DND-41 (cell line): ENCODE data around the gene LRRC31.

Experiments
- ATAC-seq: fragments of 200-7000 bp; cut with Tn5 transposase; 3 replicates; pipeline ENCODE4 v1.9.1; 2021; ENCODE audit warnings: low read depth; ENCODE audit not compliant: insufficient read depth
- DNase-seq: peaks from one replicate; pipeline ENCODE4 v3.0.0-alpha.2; 2020
- H2AFZ ChIP-seq: 2 replicates; pipeline ENCODE4 v1.6.0; 2012; ENCODE audit warnings: low read depth, low read length
- H3K27ac ChIP-seq: 2 replicates; pipeline ENCODE4 v1.5.1; 2012; ENCODE audit warnings: low read length, inconsistent platforms
- H3K27me3 ChIP-seq: fragments of 200-600 bp; sonication (generic); 2 replicates; pipeline ENCODE4 v1.6.0; 2012; ENCODE audit warnings: low read length, mild to moderate bottlenecking, inconsistent platforms; ENCODE audit not compliant: insufficient read depth, poor library complexity
- H3K36me3 ChIP-seq: 2 replicates; pipeline ENCODE4 v1.5.1; 2012; ENCODE audit warnings: low read length, inconsistent platforms; ENCODE audit not compliant: insufficient read depth
- H3K4me1 ChIP-seq: 2 replicates; pipeline ENCODE4 v1.5.1; 2012; ENCODE audit warnings: mild to moderate bottlenecking, low read length; ENCODE audit not compliant: insufficient read depth
- H3K4me2 ChIP-seq: 2 replicates; pipeline ENCODE4 v1.6.0; 2012; ENCODE audit warnings: mild to moderate bottlenecking, moderate library complexity, low read length, inconsistent platforms; ENCODE audit not compliant: insufficient read depth
- H3K4me3 ChIP-seq, 2 experiments: fragments of 200-600 bp in 1 of 2; shearing (Covaris generic) in 1 of 2; 2 replicates each; pipeline ENCODE4 v1.5.1; 2012 to 2016; ENCODE audit warnings: inconsistent platforms in 2 of 2, low read length in 2 of 2, mild to moderate bottlenecking in 2 of 2, low read depth in 1 of 2, moderate library complexity in 1 of 2
- H3K79me2 ChIP-seq: 2 replicates; pipeline ENCODE4 v1.6.0; 2012; ENCODE audit warnings: low read length, inconsistent platforms; ENCODE audit not compliant: insufficient read depth
- H3K9ac ChIP-seq: 2 replicates; pipeline ENCODE4 v1.6.0; 2012; ENCODE audit warnings: low read depth, mild to moderate bottlenecking, inconsistent platforms, low read length, moderate library complexity
- H3K9me3 ChIP-seq: 2 replicates; pipeline ENCODE4 v1.5.1; 2012; ENCODE audit warnings: low read length, moderate library complexity, mild to moderate bottlenecking, inconsistent platforms; ENCODE audit not compliant: insufficient read depth, severe bottlenecking
- H4K20me1 ChIP-seq: 2 replicates; pipeline ENCODE4 v1.6.0; 2012; ENCODE audit warnings: low read length; ENCODE audit not compliant: insufficient read depth
- CTCF ChIP-seq: IDR thresholded peaks from 2 replicates; pipeline ENCODE4 v1.5.1; 2012; ENCODE audit warnings: borderline replicate concordance, low read length, moderate library complexity, mild to moderate bottlenecking; ENCODE audit not compliant: poor library complexity, severe bottlenecking; ENCODE audit errors: extremely low read depth
- EZH2 ChIP-seq: IDR thresholded peaks from 3 replicates; pipeline ENCODE4 v1.6.1; 2012; ENCODE audit warnings: borderline replicate concordance, low read depth, mild to moderate bottlenecking, moderate library complexity, low read length, inconsistent platforms; ENCODE audit not compliant: severe bottlenecking

The LRRC31 gene

GRCh38 chr3:169869484-169870220 lies at the start of gene LRRC31:
LRRC31 (minus strand) TSS chr3:169869935; CDS start chr3:169869807, 128 bp downstream.
- TF ChIP-seq CTCF (no peak), EZH2 (no peak)
- H4K20me1 ChIP-seq, result no peaks in the 10 kb centered on the region
- no peak within 1 kb of the TSS for H3K9ac ChIP-seq
- no peak for ATAC-seq
- no peaks in the 10 kb centered on the region for H3K36me3 ChIP-seq
- H3K27me3 ChIP-seq, result peaks cover 3% of the 10 kb centered on the region
- H3K27ac ChIP-seq, result no peak within 1 kb of the TSS
- H2AFZ ChIP-seq, result no peak within 1 kb of the TSS
- peaks cover 6% of the 10 kb centered on the region for H3K4me1 ChIP-seq
- no peak within 1 kb of the TSS for H3K4me3 ChIP-seq
- DNase-seq, result no peak
- no peaks in the 10 kb centered on the region for H3K79me2 ChIP-seq
- H3K4me2 ChIP-seq, result no peak within 1 kb of the TSS
- H3K9me3 ChIP-seq, result no peaks in the 10 kb centered on the region

GRCh38 chr3:169914321-169914720 lies 44.6 kb upstream of the LRRC31 start:
- ATAC-seq, result no peak
- no peak overlapping the region for H2AFZ ChIP-seq
- TF ChIP-seq EZH2 (no peak), CTCF (no peak)

GRCh38 chr3:169913323-169913722 lies 43.6 kb upstream of the LRRC31 start:
- Histone ChIP-seq H3K9ac (no peak overlapping the region), H3K9me3 (no peaks in the 10 kb centered on the region), H3K36me3 (no peaks in the 10 kb centered on the region), H3K4me2 (no peak overlapping the region), H3K4me1 (no peaks in the 10 kb centered on the region), H3K79me2 (no peaks in the 10 kb centered on the region), H3K27ac (no peak overlapping the region), H3K4me3 (no peak overlapping the region), H2AFZ (no peak overlapping the region), H4K20me1 (no peaks in the 10 kb centered on the region), H3K27me3 (no peaks in the 10 kb centered on the region)
- ATAC-seq (no peak), DNase-seq (no peak)
- TF ChIP-seq EZH2, result no peak
- TF ChIP-seq CTCF, result no peak

More at GRCh38 chr3:169914321-169914720, 44.6 kb upstream of the LRRC31 start:
- no peaks in the 10 kb centered on the region for H3K9me3 ChIP-seq
- H3K36me3 ChIP-seq, result no peaks in the 10 kb centered on the region
- no peak overlapping the region for H3K27ac ChIP-seq
- H3K27me3 ChIP-seq, result no peaks in the 10 kb centered on the region
- H3K4me3 ChIP-seq, result no peak overlapping the region
- no peaks in the 10 kb centered on the region for H3K79me2 ChIP-seq
- no peak overlapping the region for H3K4me2 ChIP-seq
- H4K20me1 ChIP-seq, result no peaks in the 10 kb centered on the region
- no peak for DNase-seq
- H3K4me1 ChIP-seq, result no peaks in the 10 kb centered on the region
- no peak overlapping the region for H3K9ac ChIP-seq
